Fibroblast of lung (primary cell): ENCODE results near the gene C3AR1.

Source experiments
- CTCF ChIP-seq, 2 donors: IDR thresholded peaks in 1 of 2; conservative IDR thresholded peaks in 1 of 2; 1 replicate in 1 of 2; 2 replicates in 1 of 2; pipeline ENCODE4 v1.5.1; 2011 to 2012; ENCODE audit warnings: low read length in 2 of 2, control low read depth in 1 of 2, inconsistent platforms in 1 of 2, low read depth in 1 of 2, mild to moderate bottlenecking in 1 of 2
- EZH2 ChIP-seq: IDR thresholded peaks from 2 replicates; pipeline ENCODE4 v1.5.1; 2012; ENCODE audit warnings: low read length, control low read depth, mild to moderate bottlenecking; ENCODE audit errors: missing control alignments

GRCh38 chr12:8088574-8088973 is 22.4 kb upstream of the C3AR1 start:
- no peak for TF ChIP-seq CTCF (conservative IDR thresholded peaks at IDR 0.05 in 1 of 2, IDR thresholded peaks at IDR 0.05 in 1 of 2; ENCODE audit: low read depth in 1 of 2, low read length in 2 of 2)
- no peak for TF ChIP-seq EZH2
